ENCODE data around the gene GPC1.

- TF ChIP-seq, protein P1, sequence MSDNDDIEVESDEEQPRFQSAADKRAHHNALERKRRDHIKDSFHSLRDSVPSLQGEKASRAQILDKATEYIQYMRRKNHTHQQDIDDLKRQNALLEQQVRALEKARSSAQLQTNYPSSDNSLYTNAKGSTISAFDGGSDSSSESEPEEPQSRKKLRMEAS (IDR thresholded peaks at IDR 0.05; ENCODE audit: low read depth) = no peak
- TF ChIP-seq EZH2phosphoT487 (IDR thresholded peaks at IDR 0.05; ENCODE audit: borderline replicate concordance, low read depth) (no peak), CTCF (IDR thresholded peaks at IDR 0.05) (no peak), POLR2AphosphoS5 (IDR thresholded peaks at IDR 0.05; ENCODE audit: low read depth, low read length) (no peak)
Observed at GRCh38 chr2:240422658-240423329, 12.7 kb upstream of the GPC1 start.

Measured in SK-N-SH (cell line).